ENCODE measurements around the gene LDLRAP1.

Gene LDLRAP1

GRCh38 chr1:25610822-25611630, 67.6 kb downstream of the LDLRAP1 start:
- DNase-seq = no peak

DNA sequence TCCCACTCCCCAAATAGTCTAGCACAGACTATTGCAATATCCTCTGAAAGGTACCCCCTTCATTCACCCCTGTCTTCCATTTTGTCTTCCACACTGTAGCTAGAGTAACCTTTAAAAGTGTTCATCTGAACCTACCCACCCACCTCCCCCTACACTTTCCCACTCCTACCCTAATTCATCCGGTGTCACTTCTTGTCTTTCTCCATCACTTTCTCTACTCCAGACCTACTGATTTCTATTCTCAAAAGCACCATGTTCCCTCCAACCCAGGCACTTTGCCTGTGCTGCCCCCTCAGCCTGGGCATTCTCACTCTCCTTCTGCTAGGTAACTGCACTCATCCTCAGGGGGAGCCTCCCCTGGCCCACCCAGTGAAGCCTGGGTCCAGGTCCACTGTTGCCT, 68.4 kb downstream of the LDLRAP1 start:
- DNase-seq = no peak

GRCh38 chr1:25612421-25612820, 69.0 kb downstream of the LDLRAP1 start:
- DNase-seq = no peak

GRCh38 chr1:25613091-25613490, 69.7 kb downstream of the LDLRAP1 start:
- DNase-seq = no peak

DNA sequence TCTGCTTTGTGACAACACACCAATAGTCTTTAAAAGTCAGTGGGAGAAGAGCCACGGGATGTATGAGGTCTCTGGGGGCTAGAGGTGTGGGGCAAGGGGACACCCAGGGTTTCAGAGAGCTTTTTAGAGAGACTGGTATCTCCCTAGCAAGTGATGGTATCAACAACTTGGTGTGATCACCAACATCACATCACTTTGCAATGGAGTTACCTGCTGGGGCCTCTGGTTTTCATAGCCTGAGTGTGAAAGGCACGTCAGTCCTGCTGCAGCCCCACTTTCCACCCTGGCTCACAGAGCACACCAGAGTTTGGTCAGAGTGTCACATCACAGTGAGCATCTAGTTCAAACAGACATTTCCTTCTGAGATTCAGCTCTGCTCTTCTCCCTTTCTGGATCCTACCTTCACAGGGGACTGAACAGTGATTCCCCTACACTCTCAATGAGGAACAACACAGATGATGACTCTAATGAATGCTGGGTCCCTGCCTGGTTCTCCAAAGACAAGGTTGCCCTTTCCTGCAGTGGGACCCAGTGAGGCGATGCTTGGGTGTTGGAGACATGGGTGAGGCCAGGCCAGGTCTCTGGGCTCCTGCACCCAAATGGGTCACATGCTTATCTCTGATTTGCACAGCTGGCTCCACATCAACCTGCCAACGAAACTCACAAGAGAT, 71.2 kb downstream of the LDLRAP1 start:
- no peak for DNase-seq

GRCh38 chr1:25615172-25615541, 71.8 kb downstream of the LDLRAP1 start:
- DNase-seq = no peak

DNA sequence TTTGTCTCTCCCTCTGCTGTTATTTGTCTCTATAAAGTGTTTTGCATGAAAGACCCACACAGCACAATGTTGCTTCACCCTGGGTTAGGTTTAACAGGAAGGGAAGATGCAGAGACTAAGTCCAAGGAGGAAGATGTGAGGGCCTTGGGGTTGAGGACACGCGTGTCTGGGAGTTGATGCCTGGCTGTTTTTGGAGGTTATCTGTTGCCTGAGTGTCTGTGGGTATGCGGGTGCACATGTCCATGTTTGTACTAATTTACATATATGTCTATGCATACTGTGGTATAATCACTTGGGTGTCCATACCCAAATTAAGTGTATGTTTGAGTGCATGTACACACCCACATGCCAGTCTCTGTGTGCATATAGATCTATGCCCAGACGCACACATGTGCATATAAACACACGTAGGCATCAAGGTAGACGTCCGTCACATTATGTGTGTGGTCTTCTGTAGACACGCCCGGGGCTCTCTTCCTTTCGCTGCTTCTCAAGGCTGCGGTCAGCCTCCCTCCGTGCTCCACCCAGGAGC, 72.2 kb downstream of the LDLRAP1 start:
- peak; percentile 50 for DNase-seq

DNA sequence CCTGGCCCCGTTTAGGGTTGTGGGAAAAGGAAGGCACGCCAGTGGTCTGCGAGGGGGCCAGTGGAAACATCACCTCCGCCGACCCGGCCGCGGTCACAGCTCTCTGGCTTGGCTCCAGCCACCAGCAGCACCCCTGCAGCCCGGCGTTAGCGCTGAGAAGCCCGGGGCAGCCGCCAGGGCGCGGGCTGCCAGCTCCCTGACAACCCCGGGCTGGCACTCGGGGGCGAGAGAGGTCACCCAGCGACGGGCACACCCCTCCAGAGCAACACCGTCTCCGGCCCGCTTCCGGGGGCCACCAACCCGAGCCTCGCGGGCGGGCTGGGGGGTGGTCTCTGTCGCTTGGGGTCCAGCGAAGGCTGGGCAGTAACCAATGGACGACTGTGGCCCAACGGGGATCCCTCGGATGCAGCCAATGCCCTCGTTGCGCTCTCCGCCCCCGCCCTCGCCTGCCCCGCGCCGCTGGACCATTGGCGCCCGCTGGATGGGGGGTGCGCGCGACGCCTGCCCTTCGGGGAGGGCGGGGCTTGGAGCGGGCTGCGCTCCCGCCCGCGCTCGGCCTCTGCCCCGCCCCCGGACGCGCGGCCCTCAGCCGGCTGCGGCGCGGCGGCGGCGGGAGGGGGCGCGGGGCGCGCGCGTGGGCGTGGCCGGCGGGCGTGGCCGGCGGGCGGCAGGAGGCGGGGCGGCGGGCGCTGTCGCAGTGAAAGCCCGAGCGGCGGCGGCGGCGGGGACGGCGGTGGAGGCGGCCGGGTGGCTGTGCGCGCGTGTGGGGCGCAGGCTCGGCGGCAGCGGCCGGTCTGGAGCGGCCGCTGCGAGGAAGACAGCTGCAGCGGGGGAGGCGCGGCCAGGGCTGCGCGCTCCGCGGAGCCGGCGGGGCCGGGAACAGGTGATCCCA, 72.9 kb downstream of the LDLRAP1 start, which contains the start of gene MAN1C1:
Gene MAN1C1, plus strand, starts transcription at position 697 of the 892 bp plus-strand sequence. CDS start 1,007 bp downstream, outside the sequence.
- peak; percentile 65 for DNase-seq

- DNase-seq = no peak
These were observed 73.7 kb downstream of the LDLRAP1 start for GRCh38 chr1:25616987-25617624.

GRCh38 chr1:25617625-25618432, 74.4 kb downstream of the LDLRAP1 start:
- no peak for DNase-seq

DNA sequence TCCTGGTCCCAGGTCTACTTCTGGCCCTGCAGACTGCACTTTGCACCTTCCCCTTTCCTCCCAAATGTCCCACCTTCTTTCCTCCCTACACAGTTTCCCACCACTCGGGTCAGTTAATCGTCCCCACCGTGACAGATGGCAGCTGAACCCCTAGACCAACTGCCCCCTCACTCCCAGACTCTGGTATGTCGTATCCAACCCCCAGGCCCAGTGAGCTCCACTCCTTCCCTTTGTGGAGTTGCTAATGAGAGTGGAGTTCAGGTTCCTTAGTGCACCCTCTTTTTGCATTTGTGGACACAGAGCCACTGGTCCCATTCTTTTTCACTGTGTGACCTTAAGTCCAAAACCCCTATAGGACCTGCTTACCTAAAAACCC, 75.0 kb downstream of the LDLRAP1 start:
- no peak for DNase-seq

Measured in NCI-H526 treated with DMSO at 0.1 percent for 48 hours (cell line).